EL (cell line): ENCODE data around the gene OR12D3.
"Not testable (repeated sequence)": the region's sequence is repeated elsewhere in the genome, so short reads cannot be mapped to it uniquely, and the experiment has no call there.

Experiments
- DNase-seq: peaks from one replicate; pipeline ENCODE4 v3.0.0-alpha.2; 2016

OR12D3 gene

GRCh38 chr6:29375191-29375590, at the start of gene OR12D3:
Gene OR12D3, minus strand, starts transcription at chr6:29375291. Its CDS starts 4 bp downstream, at chr6:29375287.
- no peak for DNase-seq

GRCh38 chr6:29424575-29424974, 49.5 kb upstream of the OR12D3 start:
- peak; percentile 26 for DNase-seq

GRCh38 chr6:29424168-29424567, 49.1 kb upstream of the OR12D3 start:
- peak; percentile 13 for DNase-seq

- DNase-seq, result peak; percentile 72
Observed at GRCh38 chr6:29419516-29419915, 44.4 kb upstream of the OR12D3 start.

GRCh38 chr6:29414588-29414987, 39.5 kb upstream of the OR12D3 start, which contains the start of gene OR12D1:
Gene OR12D1, plus strand, starts transcription at chr6:29414928.
- peak; percentile 21 for DNase-seq

- no peak for DNase-seq
Observed at GRCh38 chr6:29403801-29404200, 28.7 kb upstream of the OR12D3 start.

- no peak for DNase-seq
Observed at GRCh38 chr6:29399525-29399924, 24.4 kb upstream of the OR12D3 start.

GRCh38 chr6:29395331-29395730, 20.2 kb upstream of the OR12D3 start, which contains the start of gene OR12D2:
Gene OR12D2, plus strand, starts transcription at chr6:29395631. Its CDS starts 1,069 bp downstream, at chr6:29396700.
- no peak for DNase-seq

- DNase-seq, result no peak
Observed at GRCh38 chr6:29388533-29388932, 13.4 kb upstream of the OR12D3 start.

GRCh38 chr6:29376003-29376402, 912 bp upstream of the OR12D3 start:
- DNase-seq, result peak; percentile 38

- DNase-seq, result no peak
Observed at GRCh38 chr6:29368765-29369164, 6.3 kb downstream of the OR12D3 start, which contains the start of gene OR5V1. Gene OR5V1, minus strand, starts transcription at chr6:29368865. Its CDS starts 12,670 bp downstream, at chr6:29356195.

GRCh38 chr6:29355603-29356002, 19.5 kb downstream of the OR12D3 start:
- DNase-seq, result no peak

GRCh38 chr6:29354980-29355379, 20.1 kb downstream of the OR12D3 start:
- no peak for DNase-seq

GRCh38 chr6:29349348-29349747, 25.7 kb downstream of the OR12D3 start:
- not testable (repeated sequence) for DNase-seq

GRCh38 chr6:29345380-29345779, 29.7 kb downstream of the OR12D3 start:
- DNase-seq, result no peak

- DNase-seq, result no peak
Observed at GRCh38 chr6:29336269-29336668, 38.8 kb downstream of the OR12D3 start.

- DNase-seq, result no peak
Observed at GRCh38 chr6:29332676-29333075, 42.4 kb downstream of the OR12D3 start.

- DNase-seq, result no peak
Observed at GRCh38 chr6:29325777-29326176, 49.3 kb downstream of the OR12D3 start.
